Right ventricle myocardium inferior (tissue), 1 donor: Measurements from ENCODE around the gene PPP2R5C. TPM values are rescaled to one million over a fixed set of nuclear protein-coding genes. Genes with fewer than 3 reads are reported as not detected.

ENCODE experiments used
- ATAC-seq: fragments of 200-7000 bp; cut with Tn5 transposase; one replicate; pipeline ENCODE4 v1.9.1; 2020; ENCODE audit warnings: mild to moderate bottlenecking, moderate library complexity
- DNase-seq: peaks from one replicate; pipeline ENCODE4 v3.0.0; 2021; ENCODE audit errors: missing footprints
- intact Hi-C: fragments of 100-400 bp; cut with DNase I; formaldehyde crosslinking; loops from one replicate; pipeline ENCODE4 v1.11.0; 2022
- total RNA-seq: library from RNA; stranded (reverse); fragmentation: NEBNext Ultra II Directional; extraction: Animal tissue kit (Norgen Biotek cat#: 25700); gene quantifications from one replicate; pipeline ENCODE4 v1.2.1, GENCODE V29; 2021
- donor health status: DM: no; HTN: yes; CAD: no; lungs with severe emphysema.

PPP2R5C gene
- total RNA-seq, 1 donor from 2014 or later, result 199 TPM

GRCh38 chr14:101824339-101824727 is 62.8 kb downstream of the PPP2R5C start:
- intact Hi-C loops, result no loop called here
- no peak for ATAC-seq
- no peak for DNase-seq

- no peak for ATAC-seq
- DNase-seq, result no peak
- intact Hi-C loops, result no loop called here
Observed at GRCh38 chr14:101825797-101826196, 64.3 kb downstream of the PPP2R5C start.

GRCh38 chr14:101826351-101826750 is 64.8 kb downstream of the PPP2R5C start:
- DNase-seq (no peak), ATAC-seq (no peak)
- intact Hi-C loops, result no loop called here

- intact Hi-C loops, result no loop called here
- DNase-seq (no peak), ATAC-seq (no peak)
Observed at GRCh38 chr14:101827286-101827685, 65.8 kb downstream of the PPP2R5C start.

- ATAC-seq (no peak), DNase-seq (no peak)
- intact Hi-C loops, result no loop called here
Observed at GRCh38 chr14:101828046-101828445, 66.5 kb downstream of the PPP2R5C start.

- DNase-seq, result no peak
- intact Hi-C loops, result no loop called here
- ATAC-seq, result no peak
Observed at GRCh38 chr14:101830271-101830670, 68.8 kb downstream of the PPP2R5C start.

GRCh38 chr14:101833045-101833444 is 71.5 kb downstream of the PPP2R5C start:
- intact Hi-C loops, result no loop called here
- DNase-seq (no peak), ATAC-seq (no peak)

GRCh38 chr14:101834397-101834796 is 72.9 kb downstream of the PPP2R5C start:
- DNase-seq (no peak), ATAC-seq (no peak)
- intact Hi-C loops, result no loop called here

GRCh38 chr14:101834800-101835547 is 73.5 kb downstream of the PPP2R5C start:
- intact Hi-C loops, result no loop called here
- ATAC-seq, result peak; percentile 18
- DNase-seq, result peak; percentile 69

- intact Hi-C loops, result no loop called here
- no peak for ATAC-seq
- DNase-seq, result no peak
Observed at GRCh38 chr14:101835566-101835965, 74.1 kb downstream of the PPP2R5C start.

- intact Hi-C loops, result no loop called here
- no peak for DNase-seq
- peak; percentile 61 for ATAC-seq
Observed at GRCh38 chr14:101836135-101836534, 74.6 kb downstream of the PPP2R5C start.

- intact Hi-C loops, result no loop called here
- DNase-seq, result no peak
- ATAC-seq, result no peak
Observed at GRCh38 chr14:101838476-101838875, 77.0 kb downstream of the PPP2R5C start.

GRCh38 chr14:101839236-101839635 is 77.7 kb downstream of the PPP2R5C start:
- no peak for ATAC-seq
- intact Hi-C loops, result no loop called here
- DNase-seq, result no peak

GRCh38 chr14:101839661-101840060 is 78.2 kb downstream of the PPP2R5C start:
- DNase-seq (no peak), ATAC-seq (no peak)
- intact Hi-C loops, result loop anchor here (5.0 kb wide), 1 partner anchor 67 kb away; no protein-coding TSS in a partner anchor

GRCh38 chr14:101840649-101841369 is 79.3 kb downstream of the PPP2R5C start:
- no peak for ATAC-seq
- DNase-seq, result no peak

GRCh38 chr14:101843038-101843437 is 81.5 kb downstream of the PPP2R5C start:
- no peak for ATAC-seq
- intact Hi-C loops, result loop anchor here (5.0 kb wide), 1 partner anchor 71 kb away; no protein-coding TSS in a partner anchor
- no peak for DNase-seq

More at GRCh38 chr14:101840649-101841369, 79.3 kb downstream of the PPP2R5C start:
- intact Hi-C loops, result loop anchor here (5.0 kb wide), 1 partner anchor 69 kb away; no protein-coding TSS in a partner anchor

GRCh38 chr14:101843665-101844064 is 82.2 kb downstream of the PPP2R5C start:
- DNase-seq (no peak), ATAC-seq (peak; percentile 26)
- intact Hi-C loops, result loop anchor here (5.0 kb wide), 1 partner anchor 71 kb away; no protein-coding TSS in a partner anchor

GRCh38 chr14:101844219-101844618 is 82.7 kb downstream of the PPP2R5C start:
- DNase-seq, result no peak
- intact Hi-C loops, result loop anchor here (5.0 kb wide), 1 partner anchor 72 kb away; no protein-coding TSS in a partner anchor
- ATAC-seq, result peak; percentile 58

- intact Hi-C loops, result loop anchor here (5.0 kb wide), 1 partner anchor 72 kb away; no protein-coding TSS in a partner anchor
- ATAC-seq, result no peak
- DNase-seq, result no peak
Observed at GRCh38 chr14:101844751-101845150, 83.2 kb downstream of the PPP2R5C start.

GRCh38 chr14:101845496-101845895 is 84.0 kb downstream of the PPP2R5C start:
- DNase-seq, result no peak
- ATAC-seq, result no peak
- intact Hi-C loops, result no loop called here
